PFSK-1 (cell line): ENCODE measurements around the gene SLC39A8.

Experiments
- FOXP2 ChIP-seq: optimal IDR thresholded peaks from 2 replicates; pipeline ENCODE3; 2011; ENCODE audit warnings: borderline replicate concordance, control low read depth, inconsistent platforms; ENCODE audit not compliant: insufficient read depth; ENCODE audit errors: extremely low read length, extremely low read depth
- POLR2AphosphoS5 ChIP-seq: IDR thresholded peaks from 2 replicates; pipeline ENCODE4 v1.6.1; 2012; ENCODE audit warnings: low read depth, mild to moderate bottlenecking, control low read depth, low read length, moderate library complexity
- SIN3A ChIP-seq: IDR thresholded peaks from 2 replicates; pipeline ENCODE4 v1.6.1; 2012; ENCODE audit warnings: mild to moderate bottlenecking, low read length, moderate library complexity, borderline replicate concordance; ENCODE audit not compliant: insufficient read depth
- TAF1 ChIP-seq: IDR thresholded peaks from 2 replicates; pipeline ENCODE4 v1.6.1; 2012; ENCODE audit warnings: low read length, control low read depth, borderline replicate concordance; ENCODE audit not compliant: insufficient read depth
- TF ChIP-seq, protein P1 (sequence below), 2 experiments: IDR thresholded peaks; 2 replicates each; pipeline versions ENCODE4 v1.6.1 to v1.8.0; 2011 to 2012; ENCODE audit warnings: low read depth in 2 of 2, low read length in 2 of 2, control low read depth in 1 of 2, inconsistent platforms in 1 of 2, mild to moderate bottlenecking in 1 of 2, moderate library complexity in 1 of 2; ENCODE audit not compliant: insufficient read depth in 1 of 2

SLC39A8 gene

DNA sequence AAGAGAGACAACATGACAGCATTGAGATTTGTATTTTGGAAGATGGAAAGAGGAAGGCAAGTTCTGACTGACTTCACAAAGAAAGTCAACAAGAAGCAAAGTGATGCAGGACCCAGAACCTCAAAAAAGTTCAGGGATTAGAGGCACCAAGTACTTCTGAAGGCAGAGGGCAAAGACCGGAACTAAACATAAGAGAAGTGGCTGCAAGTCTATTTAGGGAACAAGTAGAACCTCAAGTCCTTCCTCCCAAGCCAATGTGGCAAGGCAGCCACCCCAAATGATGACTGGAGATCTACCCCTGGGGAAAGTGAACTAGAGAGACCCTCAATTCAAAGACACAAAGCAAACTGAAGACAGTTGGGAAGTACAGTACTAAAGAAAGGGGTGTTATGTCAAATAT, 46.6 kb downstream of the SLC39A8 start:
- TF ChIP-seq TAF1 (no peak), SIN3A (no peak), POLR2AphosphoS5 (no peak), FOXP2 (no peak)
- TF ChIP-seq, protein P1, sequence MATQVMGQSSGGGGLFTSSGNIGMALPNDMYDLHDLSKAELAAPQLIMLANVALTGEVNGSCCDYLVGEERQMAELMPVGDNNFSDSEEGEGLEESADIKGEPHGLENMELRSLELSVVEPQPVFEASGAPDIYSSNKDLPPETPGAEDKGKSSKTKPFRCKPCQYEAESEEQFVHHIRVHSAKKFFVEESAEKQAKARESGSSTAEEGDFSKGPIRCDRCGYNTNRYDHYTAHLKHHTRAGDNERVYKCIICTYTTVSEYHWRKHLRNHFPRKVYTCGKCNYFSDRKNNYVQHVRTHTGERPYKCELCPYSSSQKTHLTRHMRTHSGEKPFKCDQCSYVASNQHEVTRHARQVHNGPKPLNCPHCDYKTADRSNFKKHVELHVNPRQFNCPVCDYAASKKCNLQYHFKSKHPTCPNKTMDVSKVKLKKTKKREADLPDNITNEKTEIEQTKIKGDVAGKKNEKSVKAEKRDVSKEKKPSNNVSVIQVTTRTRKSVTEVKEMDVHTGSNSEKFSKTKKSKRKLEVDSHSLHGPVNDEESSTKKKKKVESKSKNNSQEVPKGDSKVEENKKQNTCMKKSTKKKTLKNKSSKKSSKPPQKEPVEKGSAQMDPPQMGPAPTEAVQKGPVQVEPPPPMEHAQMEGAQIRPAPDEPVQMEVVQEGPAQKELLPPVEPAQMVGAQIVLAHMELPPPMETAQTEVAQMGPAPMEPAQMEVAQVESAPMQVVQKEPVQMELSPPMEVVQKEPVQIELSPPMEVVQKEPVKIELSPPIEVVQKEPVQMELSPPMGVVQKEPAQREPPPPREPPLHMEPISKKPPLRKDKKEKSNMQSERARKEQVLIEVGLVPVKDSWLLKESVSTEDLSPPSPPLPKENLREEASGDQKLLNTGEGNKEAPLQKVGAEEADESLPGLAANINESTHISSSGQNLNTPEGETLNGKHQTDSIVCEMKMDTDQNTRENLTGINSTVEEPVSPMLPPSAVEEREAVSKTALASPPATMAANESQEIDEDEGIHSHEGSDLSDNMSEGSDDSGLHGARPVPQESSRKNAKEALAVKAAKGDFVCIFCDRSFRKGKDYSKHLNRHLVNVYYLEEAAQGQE (IDR thresholded peaks at IDR 0.05; ENCODE audit: insufficient read depth in 1 of 2, low read depth in 2 of 2, low read length in 2 of 2): no peak

DNA sequence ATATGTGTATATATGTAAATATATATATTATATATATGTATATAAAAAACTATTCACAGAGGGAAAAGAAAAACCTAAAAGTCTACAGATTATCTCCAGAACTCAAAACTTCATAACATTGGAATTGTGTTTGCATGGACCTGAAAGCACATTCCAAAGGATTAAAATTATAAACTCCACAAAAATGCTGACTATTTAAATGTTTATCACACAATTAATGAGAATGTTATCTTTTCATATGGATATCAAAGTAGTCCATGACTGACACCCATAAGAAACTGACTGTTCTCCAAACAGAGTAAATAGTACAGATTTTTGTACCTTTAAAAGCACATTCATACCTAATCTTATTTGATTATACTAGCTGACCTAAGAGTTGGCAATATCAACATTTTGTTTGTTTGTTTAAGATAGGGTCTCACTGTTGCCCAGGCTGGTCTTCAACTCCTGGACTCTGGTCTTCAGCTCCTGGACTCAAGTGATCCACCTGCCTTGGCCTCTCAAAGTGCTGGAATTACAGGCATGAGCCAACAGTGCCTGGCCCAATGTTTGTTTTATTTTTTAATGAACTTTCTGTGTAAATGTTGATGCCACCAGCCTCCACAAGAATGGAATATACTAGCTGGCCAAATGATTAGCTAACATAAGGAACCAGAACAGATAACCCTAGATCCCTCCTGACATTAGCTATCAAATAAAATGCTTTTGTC, 50.0 kb downstream of the SLC39A8 start:
- TF ChIP-seq, protein P1 (IDR thresholded peaks at IDR 0.05; ENCODE audit: insufficient read depth in 1 of 2, low read depth in 2 of 2, low read length in 2 of 2): no peak
- no peak for TF ChIP-seq POLR2AphosphoS5
- TF ChIP-seq FOXP2: no peak
- TF ChIP-seq TAF1: no peak
- TF ChIP-seq SIN3A: no peak

DNA sequence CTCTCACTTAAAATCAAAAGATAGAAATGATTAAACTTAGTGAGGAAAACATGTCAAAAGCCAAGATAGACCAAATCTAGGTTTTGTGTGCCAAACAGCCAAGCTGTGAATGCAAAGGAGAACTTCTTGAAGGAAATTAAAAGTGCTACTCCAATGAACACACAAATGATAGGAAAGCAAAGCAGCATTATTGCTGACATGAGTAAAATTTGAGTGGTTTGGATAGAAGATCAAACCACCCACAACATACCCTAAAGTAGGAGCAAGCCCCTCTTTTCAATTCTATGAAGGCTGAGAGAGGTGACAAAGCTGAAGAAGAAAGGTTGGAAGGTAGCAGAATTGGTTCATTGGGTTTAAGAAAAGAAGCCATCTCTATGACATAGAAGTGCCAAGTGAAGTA, 56.8 kb downstream of the SLC39A8 start:
- no peak for TF ChIP-seq POLR2AphosphoS5
- TF ChIP-seq SIN3A: no peak
- no peak for TF ChIP-seq TAF1
- TF ChIP-seq, protein P1 (IDR thresholded peaks at IDR 0.05; ENCODE audit: insufficient read depth in 1 of 2, low read depth in 2 of 2, low read length in 2 of 2): no peak
- TF ChIP-seq FOXP2: no peak

DNA sequence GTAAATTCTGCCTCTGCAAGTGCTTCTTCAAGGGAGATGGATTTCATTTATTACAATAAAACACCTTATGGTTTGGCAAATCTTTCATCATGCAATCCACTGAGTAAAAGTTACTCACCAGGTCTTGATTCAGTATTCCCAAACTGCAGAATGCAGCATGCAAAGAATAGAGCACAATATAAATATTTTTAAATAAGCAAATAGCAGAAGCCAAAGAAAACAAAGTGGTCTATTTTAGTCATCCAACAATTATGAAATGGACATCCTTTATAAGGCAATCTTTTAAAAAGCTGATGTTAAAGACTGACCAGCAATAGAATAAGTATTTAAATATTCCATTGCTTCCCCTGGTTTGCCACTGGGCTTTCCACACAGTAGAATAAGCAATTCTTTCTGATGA, 59.5 kb downstream of the SLC39A8 start:
- TF ChIP-seq SIN3A (no peak), TAF1 (no peak), FOXP2 (no peak), POLR2AphosphoS5 (no peak)
- TF ChIP-seq, protein P1 (IDR thresholded peaks at IDR 0.05; ENCODE audit: insufficient read depth in 1 of 2, low read depth in 2 of 2, low read length in 2 of 2): no peak

DNA sequence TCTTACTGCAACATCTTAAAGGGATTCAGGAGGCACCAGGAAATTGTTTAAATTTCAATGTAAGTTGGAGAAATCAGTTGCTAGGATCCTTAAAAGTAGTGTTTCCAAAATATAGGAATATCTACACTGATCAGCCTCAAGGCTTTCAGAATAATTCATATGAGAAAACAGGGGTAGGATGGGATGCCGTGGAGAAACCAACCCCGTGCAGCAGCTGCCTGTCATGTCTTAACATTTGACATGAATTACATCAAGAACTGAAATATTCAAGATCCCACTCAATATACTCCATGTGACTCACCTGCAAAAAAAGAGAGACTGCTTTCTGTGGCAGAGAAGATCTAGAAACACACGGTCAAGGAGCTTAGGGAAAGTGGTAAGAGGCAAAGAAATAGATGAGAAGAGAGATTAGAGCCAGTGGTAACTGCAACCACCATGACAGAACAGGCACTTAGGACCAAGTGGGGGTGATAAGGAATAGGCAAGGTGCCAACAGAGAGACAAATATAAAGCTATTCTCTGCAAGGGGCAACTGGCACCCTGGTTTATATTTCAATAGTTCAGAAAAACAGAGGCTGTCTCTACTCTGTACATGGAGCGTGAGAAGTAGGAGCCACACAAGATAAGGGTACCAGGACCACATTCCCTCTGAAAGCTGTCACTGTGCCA, 64.0 kb downstream of the SLC39A8 start:
- TF ChIP-seq SIN3A (no peak), TAF1 (no peak), POLR2AphosphoS5 (no peak), FOXP2 (no peak)
- TF ChIP-seq, protein P1 (IDR thresholded peaks at IDR 0.05; ENCODE audit: insufficient read depth in 1 of 2, low read depth in 2 of 2, low read length in 2 of 2): no peak
